Mesendoderm (in vitro differentiated cells): ENCODE measurements around the gene MORN1.

Experiments used
- DNase-seq: peaks from one replicate; pipeline ENCODE4 v3.0.0; 2013
- H2AK5ac ChIP-seq: 2 replicates; pipeline ENCODE4 v1.6.1; 2013; ENCODE audit warnings: low read length, inconsistent platforms
- H2BK120ac ChIP-seq: 2 replicates; pipeline ENCODE4 v1.6.1; 2013; ENCODE audit warnings: low read depth, mild to moderate bottlenecking, low read length, moderate library complexity, mixed read lengths
- H2BK15ac ChIP-seq: replicated peaks from 2 replicates; pipeline ENCODE4 v1.6.1; 2013; ENCODE audit warnings: low read depth, mild to moderate bottlenecking, moderate library complexity
- H2BK5ac ChIP-seq: 2 replicates; pipeline ENCODE4 v1.6.1; 2013; ENCODE audit warnings: low read length, inconsistent platforms
- H3K18ac ChIP-seq: 2 replicates; pipeline ENCODE4 v1.6.1; 2013; ENCODE audit warnings: mild to moderate bottlenecking, low read length, mixed read lengths
- H3K23ac ChIP-seq: one replicate; pipeline ENCODE4 v1.6.1; 2013; ENCODE audit warnings: low read length
- H3K27ac ChIP-seq: 2 replicates; pipeline ENCODE4 v1.5.1; 2013; ENCODE audit warnings: low read depth, mild to moderate bottlenecking, inconsistent platforms, low read length, moderate library complexity
- H3K27me3 ChIP-seq: 2 replicates; pipeline ENCODE4 v1.6.1; 2013; ENCODE audit warnings: low read length, control low read depth, mild to moderate bottlenecking, inconsistent platforms; ENCODE audit not compliant: insufficient read depth, poor library complexity
- H3K36me3 ChIP-seq: 2 replicates; pipeline ENCODE4 v1.6.1; 2013; ENCODE audit warnings: low read length, inconsistent platforms; ENCODE audit not compliant: control insufficient read depth, insufficient read depth
- H3K4ac ChIP-seq: one replicate; pipeline ENCODE4 v1.6.1; 2013; ENCODE audit warnings: low read depth, mild to moderate bottlenecking, low read length, moderate library complexity
- H3K4me1 ChIP-seq: 2 replicates; pipeline ENCODE4 v1.6.1; 2013; ENCODE audit warnings: low read depth, low read length, inconsistent platforms; ENCODE audit not compliant: control insufficient read depth
- H3K4me2 ChIP-seq: 2 replicates; pipeline ENCODE4 v1.6.1; 2013; ENCODE audit warnings: low read length
- H3K4me3 ChIP-seq: 2 replicates; pipeline ENCODE4 v1.5.1; 2013; ENCODE audit warnings: mild to moderate bottlenecking, low read length
- H3K56ac ChIP-seq: one replicate; pipeline ENCODE4 v1.6.1; 2013; ENCODE audit warnings: low read length
- H3K79me1 ChIP-seq: 2 replicates; pipeline ENCODE4 v1.6.1; 2013; ENCODE audit warnings: low read length, inconsistent platforms
- H3K79me2 ChIP-seq: 2 replicates; pipeline ENCODE4 v1.6.1; 2013; ENCODE audit warnings: mild to moderate bottlenecking, low read length; ENCODE audit not compliant: control insufficient read depth, insufficient read depth
- H3K9ac ChIP-seq: 2 replicates; pipeline ENCODE4 v1.6.1; 2013; ENCODE audit warnings: low read length, inconsistent platforms
- H4K5ac ChIP-seq: one replicate; pipeline ENCODE4 v1.6.1; 2013; ENCODE audit warnings: low read length
- H4K8ac ChIP-seq: one replicate; pipeline ENCODE4 v1.6.1; 2013; ENCODE audit warnings: low read depth, mild to moderate bottlenecking, control low read depth, low read length, moderate library complexity
- WGBS: extraction: QIAGEN DNeasy Blood & Tissue Kit; methylation state at CpG from one replicate; pipeline ENCODE4 v1.1.7; 2013; ENCODE audit warnings: low lambda C conversion rate, missing lambda C conversion rate; ENCODE audit not compliant: insufficient coverage; ENCODE audit errors: extremely low coverage; 5-methylcytosine and 5-hydroxymethylcytosine counted together

MORN1 gene

DNA sequence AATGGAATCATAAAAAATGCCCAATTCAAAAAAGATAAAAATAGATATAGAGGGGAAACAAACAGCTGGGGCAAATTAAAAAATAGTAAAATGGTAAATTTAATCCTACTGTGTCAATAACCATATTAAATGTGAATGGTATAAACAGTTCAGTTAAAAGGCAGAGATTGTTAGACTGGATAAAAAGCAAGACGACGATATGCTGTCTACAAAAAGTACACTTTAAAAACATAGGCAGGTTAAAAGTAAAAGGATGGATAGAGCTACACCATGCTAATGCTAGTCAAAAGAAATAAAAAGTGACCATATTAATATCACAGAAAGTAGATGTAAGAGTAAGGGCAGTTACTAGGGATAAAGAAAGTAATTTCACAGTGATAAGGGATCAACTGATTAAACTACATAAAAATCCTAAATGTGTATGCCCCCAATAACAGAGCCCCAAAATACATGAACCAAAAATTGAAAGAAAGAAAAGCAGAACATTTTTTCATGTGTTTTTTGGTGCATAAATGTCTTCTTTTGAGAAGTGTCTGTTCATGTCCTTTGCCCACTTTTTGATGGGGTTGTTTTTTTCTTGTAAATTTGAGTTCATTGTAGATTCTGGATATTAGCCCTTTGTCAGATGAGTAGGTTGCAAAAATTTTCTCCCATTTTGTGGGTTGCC, 27.4 kb downstream of the MORN1 start:
- no CpG with 5 or more reads among the region's 2 CpGs for WGBS
- Histone ChIP-seq H3K36me3 (no peaks in the 10 kb centered on the region), H2AK5ac (no peak overlapping the region), H2BK120ac (no peak overlapping the region), H3K4me3 (no peak overlapping the region), H4K5ac (no peak overlapping the region), H3K23ac (no peak overlapping the region), H3K27ac (no peak overlapping the region), H3K4me1 (no peaks in the 10 kb centered on the region), H3K18ac (no peak overlapping the region), H2BK5ac (no peak overlapping the region), H3K56ac (no peak overlapping the region), H3K27me3 (no peaks in the 10 kb centered on the region), H3K4me2 (no peak overlapping the region), H2BK15ac (no peak overlapping the region), H3K79me1 (no peaks in the 10 kb centered on the region), H3K9ac (no peak overlapping the region), H3K79me2 (no peaks in the 10 kb centered on the region), H3K4ac (no peak overlapping the region), H4K8ac (no peak overlapping the region)
- no peak for DNase-seq

DNA sequence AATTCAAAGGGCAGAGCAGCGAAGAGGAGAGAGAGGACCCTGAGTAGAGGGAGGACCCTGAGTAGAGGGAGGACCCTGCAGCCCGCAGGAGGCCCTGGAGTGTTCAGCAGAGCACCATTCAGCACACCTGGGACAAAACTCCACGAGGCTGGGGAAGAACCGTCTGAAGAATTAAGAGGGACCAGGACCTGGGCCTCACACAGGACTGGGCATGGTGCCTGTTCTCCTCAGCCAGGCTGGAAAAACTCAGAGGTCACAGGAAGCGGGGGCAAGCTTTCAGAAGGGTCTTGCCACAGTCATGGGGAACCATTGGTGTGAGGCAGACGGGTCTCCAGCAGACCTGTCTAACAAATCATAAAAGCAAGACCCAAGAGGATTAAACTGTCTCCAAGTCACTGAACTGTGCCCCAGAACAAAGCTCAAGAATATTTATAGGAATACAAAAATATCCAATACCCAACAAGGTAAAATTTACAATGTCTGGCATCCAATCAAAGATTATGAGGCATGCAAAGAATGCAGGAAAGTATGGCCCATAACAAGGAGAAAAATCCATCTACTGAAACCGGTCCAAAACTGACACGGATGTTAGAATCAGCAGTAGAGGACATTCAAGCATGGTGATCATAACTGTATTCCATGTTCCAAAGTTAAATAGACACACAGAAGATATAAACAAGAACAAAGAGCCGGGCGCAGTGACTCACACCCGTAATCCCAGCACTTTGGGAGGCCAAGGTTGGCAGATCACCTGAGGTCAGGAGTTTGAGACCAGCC, 30.6 kb downstream of the MORN1 start:
- H3K4me2 ChIP-seq, result no peak overlapping the region
- H3K4me3 ChIP-seq, result no peak overlapping the region
- no peak overlapping the region for H3K56ac ChIP-seq
- no peak overlapping the region for H2BK120ac ChIP-seq
- no peak overlapping the region for H3K9ac ChIP-seq
- no peak overlapping the region for H3K4ac ChIP-seq
- no peak overlapping the region for H2AK5ac ChIP-seq
- no peak overlapping the region for H3K27ac ChIP-seq
- no peak overlapping the region for H3K23ac ChIP-seq
- H4K5ac ChIP-seq, result no peak overlapping the region
- H2BK5ac ChIP-seq, result no peak overlapping the region
- no peak for DNase-seq
- no peaks in the 10 kb centered on the region for H3K79me2 ChIP-seq
- WGBS, result no CpG with 5 or more reads among the region's 11 CpGs
- no peaks in the 10 kb centered on the region for H3K27me3 ChIP-seq
- no peak overlapping the region for H3K18ac ChIP-seq
- no peak overlapping the region for H4K8ac ChIP-seq
- no peaks in the 10 kb centered on the region for H3K79me1 ChIP-seq
- H3K4me1 ChIP-seq, result no peaks in the 10 kb centered on the region
- no peak overlapping the region for H2BK15ac ChIP-seq
- no peaks in the 10 kb centered on the region for H3K36me3 ChIP-seq

DNA sequence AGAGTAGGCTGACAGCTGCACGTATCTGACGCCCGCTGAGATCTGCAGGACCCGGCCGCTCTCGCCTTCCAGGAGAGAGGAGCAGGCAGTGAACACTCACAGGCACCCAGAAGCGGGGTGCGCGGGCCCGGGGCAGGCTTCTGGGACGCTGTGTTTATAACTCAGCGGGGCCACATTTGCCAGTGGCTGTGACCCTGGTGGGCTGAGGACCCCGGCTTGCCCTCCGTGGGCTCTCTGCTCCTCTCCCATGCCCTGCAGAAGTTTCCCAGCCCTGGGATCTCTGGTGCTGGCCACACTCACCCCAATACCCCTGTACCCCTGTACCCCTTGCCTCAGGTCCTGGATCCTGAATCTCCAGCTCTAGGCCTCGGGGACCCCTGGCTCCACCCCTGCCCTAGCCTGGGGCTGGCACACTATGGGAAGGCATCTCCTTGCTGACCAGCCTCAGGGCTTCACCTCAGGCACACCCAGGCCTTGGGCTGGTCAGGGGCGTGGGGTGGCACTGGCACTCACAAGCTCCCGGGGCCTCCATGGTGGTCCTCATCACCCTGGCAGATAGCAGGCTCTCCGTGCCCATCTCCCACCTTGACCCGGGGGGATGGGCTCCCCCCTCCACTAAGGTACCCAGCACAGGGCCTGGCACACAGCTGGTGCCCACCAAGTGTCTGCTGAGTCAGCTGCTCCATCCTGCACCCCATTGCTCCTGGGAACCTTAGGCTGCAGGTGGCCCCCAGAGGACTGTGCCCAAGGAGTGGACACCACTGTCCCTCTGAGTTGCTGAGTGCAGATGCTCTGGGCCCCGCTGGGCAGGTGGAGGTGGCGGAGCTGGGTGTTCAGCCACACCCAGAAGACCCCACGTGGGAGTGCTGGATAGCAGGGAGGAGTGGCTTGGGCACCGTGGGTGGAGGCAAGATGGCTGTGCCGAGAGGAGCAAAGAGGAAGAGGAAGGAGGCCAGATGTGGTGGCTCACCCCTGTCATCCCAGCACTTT, 32.4 kb downstream of the MORN1 start:
- H2AK5ac ChIP-seq, result no peak overlapping the region
- no peak overlapping the region for H3K4me3 ChIP-seq
- H4K5ac ChIP-seq, result no peak overlapping the region
- no peak overlapping the region for H3K18ac ChIP-seq
- H3K27ac ChIP-seq, result no peak overlapping the region
- no peak overlapping the region for H3K4ac ChIP-seq
- WGBS, result no CpG with 5 or more reads among the region's 24 CpGs
- no peak overlapping the region for H4K8ac ChIP-seq
- no peaks in the 10 kb centered on the region for H3K79me2 ChIP-seq
- no peak for DNase-seq
- no peaks in the 10 kb centered on the region for H3K36me3 ChIP-seq
- no peak overlapping the region for H3K23ac ChIP-seq
- H3K4me1 ChIP-seq, result no peaks in the 10 kb centered on the region
- H3K56ac ChIP-seq, result no peak overlapping the region
- H3K4me2 ChIP-seq, result no peak overlapping the region
- no peak overlapping the region for H3K9ac ChIP-seq
- no peak overlapping the region for H2BK5ac ChIP-seq
- no peaks in the 10 kb centered on the region for H3K27me3 ChIP-seq
- H2BK120ac ChIP-seq, result no peak overlapping the region
- no peak overlapping the region for H2BK15ac ChIP-seq
- H3K79me1 ChIP-seq, result no peaks in the 10 kb centered on the region

DNA sequence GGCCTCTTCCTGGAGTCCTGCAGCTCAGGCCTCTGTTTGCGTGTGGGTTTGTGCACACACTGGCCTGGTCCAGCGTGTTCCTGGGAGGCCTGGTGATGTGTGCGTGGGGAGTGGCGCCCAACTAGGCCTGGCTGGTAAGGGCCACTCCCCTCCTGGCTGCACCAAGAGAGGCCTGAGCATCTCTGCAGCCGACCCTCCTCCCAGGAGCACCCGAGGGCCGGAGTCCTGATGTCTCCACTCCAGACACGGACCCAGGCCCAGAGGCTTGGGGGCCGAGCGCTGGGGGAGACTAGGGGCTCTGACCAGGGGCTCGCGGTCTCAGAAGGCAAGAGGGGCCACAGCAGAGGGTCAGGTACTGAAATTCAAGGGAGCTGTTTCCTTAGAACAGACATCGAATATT, 33.3 kb downstream of the MORN1 start:
- H3K56ac ChIP-seq, result no peak overlapping the region
- no peaks in the 10 kb centered on the region for H3K4me1 ChIP-seq
- no peak overlapping the region for H4K5ac ChIP-seq
- DNase-seq, result no peak
- H3K27me3 ChIP-seq, result no peaks in the 10 kb centered on the region
- no peak overlapping the region for H2AK5ac ChIP-seq
- no peak overlapping the region for H2BK5ac ChIP-seq
- H4K8ac ChIP-seq, result no peak overlapping the region
- no peak overlapping the region for H2BK15ac ChIP-seq
- no peak overlapping the region for H3K9ac ChIP-seq
- no peaks in the 10 kb centered on the region for H3K79me1 ChIP-seq
- H3K4me3 ChIP-seq, result no peak overlapping the region
- H3K4me2 ChIP-seq, result no peak overlapping the region
- no peaks in the 10 kb centered on the region for H3K36me3 ChIP-seq
- no peak overlapping the region for H3K4ac ChIP-seq
- no peak overlapping the region for H3K27ac ChIP-seq
- H3K23ac ChIP-seq, result no peak overlapping the region
- no peak overlapping the region for H3K18ac ChIP-seq
- H2BK120ac ChIP-seq, result no peak overlapping the region
- no CpG with 5 or more reads among the region's 13 CpGs for WGBS
- no peaks in the 10 kb centered on the region for H3K79me2 ChIP-seq

DNA sequence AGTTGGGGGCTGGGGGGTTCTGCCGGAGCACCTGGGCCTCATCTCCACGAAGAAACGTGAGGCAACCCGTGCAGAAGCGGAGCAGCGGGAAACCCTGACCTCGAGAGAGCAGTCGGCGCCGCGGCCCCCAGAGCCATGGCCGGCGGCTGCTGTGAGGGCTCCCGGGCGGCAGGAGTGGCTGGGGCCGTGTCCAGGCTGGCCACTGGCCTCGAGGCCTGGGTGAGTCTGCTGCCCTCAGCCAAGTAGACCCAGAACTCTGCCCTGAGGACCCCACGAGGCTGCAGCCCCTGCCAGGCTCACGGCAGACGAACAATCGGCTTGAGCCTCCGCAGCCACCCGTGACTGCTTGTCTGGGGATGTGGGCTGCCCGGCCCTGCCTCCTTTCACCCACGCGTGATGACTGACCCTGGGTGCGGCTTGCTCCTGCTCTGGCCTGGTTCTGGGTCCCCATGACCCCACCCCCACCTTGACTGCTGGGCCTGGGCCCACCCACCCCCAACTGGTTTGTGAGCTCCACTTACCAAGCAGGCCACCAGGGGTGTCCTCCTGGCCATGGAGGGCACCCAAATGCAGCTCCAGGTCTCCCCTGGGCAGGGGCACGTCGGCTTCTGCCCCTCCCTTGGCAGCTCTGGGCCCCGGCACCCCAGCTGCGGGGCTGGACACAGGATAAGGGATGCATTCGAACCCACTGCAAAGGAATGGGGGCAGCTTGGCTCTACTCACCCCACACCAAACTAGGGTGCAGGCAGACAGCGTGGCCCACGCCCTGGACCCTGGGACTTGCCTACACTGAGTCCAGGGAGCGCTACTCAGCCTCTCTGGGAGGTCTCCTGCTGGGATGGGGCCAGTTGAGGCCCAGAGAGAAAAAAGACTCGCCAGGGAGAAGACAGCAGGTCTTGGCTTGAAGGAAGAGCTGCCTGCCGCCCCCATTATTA, 34.2 kb downstream of the MORN1 start:
- no peaks in the 10 kb centered on the region for H3K4me1 ChIP-seq
- H3K36me3 ChIP-seq, result no peaks in the 10 kb centered on the region
- H3K23ac ChIP-seq, result no peak overlapping the region
- no peaks in the 10 kb centered on the region for H3K79me1 ChIP-seq
- no peaks in the 10 kb centered on the region for H3K27me3 ChIP-seq
- H3K4ac ChIP-seq, result no peak overlapping the region
- no peak overlapping the region for H2BK5ac ChIP-seq
- H2BK120ac ChIP-seq, result no peak overlapping the region
- H4K5ac ChIP-seq, result no peak overlapping the region
- no peak overlapping the region for H2BK15ac ChIP-seq
- H3K4me2 ChIP-seq, result no peak overlapping the region
- H3K4me3 ChIP-seq, result no peak overlapping the region
- H3K27ac ChIP-seq, result no peak overlapping the region
- H3K18ac ChIP-seq, result no peak overlapping the region
- no peak overlapping the region for H3K56ac ChIP-seq
- DNase-seq, result no peak
- no CpG with 5 or more reads among the region's 37 CpGs for WGBS
- H4K8ac ChIP-seq, result no peak overlapping the region
- H2AK5ac ChIP-seq, result no peak overlapping the region
- H3K79me2 ChIP-seq, result no peaks in the 10 kb centered on the region
- no peak overlapping the region for H3K9ac ChIP-seq
